Trophoblast cell (in vitro differentiated cells and primary cell): Measurements from ENCODE around the gene ATP1A4.

Source experiments
- DNase-seq, 2 donors: peaks; one replicate each; pipeline ENCODE4 v3.0.0-alpha.2; 2016
- H2AFZ ChIP-seq: 2 replicates; pipeline ENCODE4 v1.6.1; 2013; ENCODE audit warnings: low read length, moderate library complexity, mild to moderate bottlenecking; ENCODE audit not compliant: insufficient read depth, poor library complexity
- H2AK5ac ChIP-seq: 2 replicates; pipeline ENCODE4 v1.6.1; 2013; ENCODE audit warnings: mild to moderate bottlenecking, low read length
- H2BK120ac ChIP-seq: 2 replicates; pipeline ENCODE4 v1.6.1; 2013; ENCODE audit warnings: low read length, mild to moderate bottlenecking, moderate library complexity; ENCODE audit not compliant: insufficient read depth, poor library complexity
- H2BK12ac ChIP-seq: 2 replicates; pipeline ENCODE4 v1.6.1; 2013; ENCODE audit warnings: mild to moderate bottlenecking, low read length, moderate library complexity
- H2BK5ac ChIP-seq: 2 replicates; pipeline ENCODE4 v1.6.1; 2013; ENCODE audit warnings: low read length, low read depth, moderate library complexity, mild to moderate bottlenecking; ENCODE audit not compliant: poor library complexity
- H3K14ac ChIP-seq: 2 replicates; pipeline ENCODE4 v1.6.1; 2013; ENCODE audit warnings: mild to moderate bottlenecking, low read length
- H3K18ac ChIP-seq: 2 replicates; pipeline ENCODE4 v1.6.1; 2013; ENCODE audit warnings: mild to moderate bottlenecking, low read length
- H3K23ac ChIP-seq: 2 replicates; pipeline ENCODE4 v1.6.1; 2013; ENCODE audit warnings: low read length
- H3K27ac ChIP-seq: 2 replicates; pipeline ENCODE4 v1.5.1; 2013; ENCODE audit warnings: low read depth, mild to moderate bottlenecking, inconsistent platforms, low read length, moderate library complexity
- H3K27me3 ChIP-seq: 2 replicates; pipeline ENCODE4 v1.6.1; 2013; ENCODE audit warnings: inconsistent platforms, mild to moderate bottlenecking, low read length, moderate library complexity; ENCODE audit not compliant: insufficient read depth
- H3K36me3 ChIP-seq, 2 experiments: 1 replicate in 1 of 2; 2 replicates in 1 of 2; pipeline ENCODE4 v1.6.1; 2013; ENCODE audit warnings: low read length in 2 of 2, mild to moderate bottlenecking in 2 of 2, moderate library complexity in 1 of 2; ENCODE audit not compliant: insufficient read depth in 2 of 2, control insufficient read depth in 1 of 2
- H3K4ac ChIP-seq: 2 replicates; pipeline ENCODE4 v1.6.1; 2013; ENCODE audit warnings: low read depth, mild to moderate bottlenecking, low read length, moderate library complexity
- H3K4me1 ChIP-seq, 2 experiments: 1 replicate in 1 of 2; 2 replicates in 1 of 2; pipeline ENCODE4 v1.6.1; 2013; ENCODE audit warnings: low read length in 2 of 2, mild to moderate bottlenecking in 2 of 2, moderate library complexity in 1 of 2; ENCODE audit not compliant: insufficient read depth in 2 of 2, control insufficient read depth in 1 of 2
- H3K4me2 ChIP-seq: 2 replicates; pipeline ENCODE4 v1.6.1; 2013; ENCODE audit warnings: inconsistent platforms, mild to moderate bottlenecking, low read length, moderate library complexity
- H3K4me3 ChIP-seq: 2 replicates; pipeline ENCODE4 v1.5.1; 2013; ENCODE audit warnings: mild to moderate bottlenecking, low read depth, low read length, inconsistent platforms
- H3K79me1 ChIP-seq: one replicate; pipeline ENCODE4 v1.6.1; 2013; ENCODE audit warnings: low read length
- H3K79me2 ChIP-seq: 2 replicates; pipeline ENCODE4 v1.6.1; 2013; ENCODE audit warnings: low read length, mild to moderate bottlenecking; ENCODE audit not compliant: control insufficient read depth, insufficient read depth, poor library complexity
- H3K9ac ChIP-seq: 2 replicates; pipeline ENCODE4 v1.6.1; 2013; ENCODE audit warnings: mild to moderate bottlenecking, low read length
- H3K9me3 ChIP-seq: 2 replicates; pipeline ENCODE4 v1.6.1; 2013; ENCODE audit warnings: low read depth, mild to moderate bottlenecking, control low read depth, inconsistent platforms, low read length; ENCODE audit not compliant: insufficient read depth
- H4K12ac ChIP-seq: 2 replicates; pipeline ENCODE4 v1.6.1; 2013; ENCODE audit warnings: low read depth, mild to moderate bottlenecking, low read length, moderate library complexity
- H4K8ac ChIP-seq: 2 replicates; pipeline ENCODE4 v1.6.1; 2013; ENCODE audit warnings: low read depth, mild to moderate bottlenecking, low read length, moderate library complexity
- H4K91ac ChIP-seq: one replicate; pipeline ENCODE4 v1.6.1; 2013; ENCODE audit warnings: low read depth, mild to moderate bottlenecking, low read length, moderate library complexity
- WGBS: extraction: QIAGEN DNeasy Blood & Tissue Kit; methylation state at CpG from one replicate; pipeline ENCODE4 v1.1.7; 2013; ENCODE audit warnings: missing lambda C conversion rate; ENCODE audit not compliant: insufficient read length, insufficient coverage; ENCODE audit errors: extremely low coverage; 5-methylcytosine and 5-hydroxymethylcytosine counted together

The ATP1A4 gene

GRCh38 chr1:160210561-160210960 is 59.2 kb downstream of the ATP1A4 start:
- H3K18ac ChIP-seq: peak overlapping the region; percentile 2
- no peak overlapping the region for H4K91ac ChIP-seq
- H2AFZ ChIP-seq: no peak overlapping the region
- H3K4me2 ChIP-seq: no peak overlapping the region
- H3K27ac ChIP-seq: no peak overlapping the region
- H2BK12ac ChIP-seq: no peak overlapping the region
- H4K8ac ChIP-seq: no peak overlapping the region
- no peak overlapping the region for H3K23ac ChIP-seq
- no peak overlapping the region for H3K9ac ChIP-seq
- H3K4ac ChIP-seq: no peak overlapping the region
- H3K9me3 ChIP-seq: no peaks in the 10 kb centered on the region
- H3K4me1 ChIP-seq: peaks cover 12 to 28% of the 10 kb centered on the region in 2 experiments
- WGBS: no CpG with 5 or more reads among the region's 5 CpGs
- no peak overlapping the region for H2BK120ac ChIP-seq
- H2BK5ac ChIP-seq: no peak overlapping the region
- no peak overlapping the region for H3K14ac ChIP-seq
- H4K12ac ChIP-seq: no peak overlapping the region
- H3K79me1 ChIP-seq: peaks cover 12% of the 10 kb centered on the region
- H3K27me3 ChIP-seq: no peaks in the 10 kb centered on the region
- peaks cover 10% of the 10 kb centered on the region for H3K79me2 ChIP-seq
- H3K4me3 ChIP-seq: no peak overlapping the region
- no peak for DNase-seq
- no peak overlapping the region for H2AK5ac ChIP-seq
- H3K36me3 ChIP-seq: peaks cover 58 to 79% of the 10 kb centered on the region in 2 experiments

- peaks cover 12 to 28% of the 10 kb centered on the region in 2 experiments for H3K4me1 ChIP-seq
Measured at GRCh38 chr1:160211046-160211790, 59.8 kb downstream of the ATP1A4 start.

DNA sequence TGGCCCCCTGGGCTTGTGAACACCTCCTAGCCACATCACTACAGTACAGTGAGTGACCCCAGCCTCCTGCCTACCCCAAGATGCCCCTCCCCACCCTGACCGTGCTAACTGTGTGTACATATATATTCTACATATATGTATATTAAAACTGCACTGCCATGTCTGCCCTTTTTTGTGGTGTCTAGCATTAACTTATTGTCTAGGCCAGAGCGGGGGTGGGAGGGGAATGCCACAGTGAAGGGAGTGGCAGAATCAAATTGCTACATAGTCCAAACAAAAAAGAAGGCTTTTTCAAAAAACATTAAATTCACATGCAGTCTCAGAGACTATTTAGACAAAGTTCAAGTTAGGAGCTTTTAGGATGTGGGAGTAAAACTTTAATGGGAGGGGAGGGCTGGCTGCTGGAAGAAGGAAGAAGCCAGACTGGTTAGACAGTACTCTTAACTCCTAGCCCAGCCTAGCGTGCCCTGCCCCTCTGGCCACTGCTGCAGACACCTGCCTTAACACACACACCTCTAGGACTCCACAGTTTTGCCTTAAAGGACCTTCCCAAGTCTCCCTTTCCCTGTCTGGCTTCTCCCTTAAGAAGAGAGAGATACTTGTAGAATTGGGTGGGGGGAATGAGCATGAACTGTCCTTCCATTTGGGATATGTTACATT is 63.2 kb downstream of the ATP1A4 start:
- no CpG with 5 or more reads among the region's 3 CpGs for WGBS
- no peak overlapping the region for H3K14ac ChIP-seq
- H2BK5ac ChIP-seq: no peak overlapping the region
- H3K18ac ChIP-seq: no peak overlapping the region
- H3K27me3 ChIP-seq: no peaks in the 10 kb centered on the region
- H3K9ac ChIP-seq: no peak overlapping the region
- no peak overlapping the region for H4K91ac ChIP-seq
- peaks cover 8 to 11% of the 10 kb centered on the region in 2 experiments for H3K4me1 ChIP-seq
- H3K9me3 ChIP-seq: no peaks in the 10 kb centered on the region
- H4K12ac ChIP-seq: no peak overlapping the region
- no peak overlapping the region for H2BK120ac ChIP-seq
- no peak overlapping the region for H3K4me3 ChIP-seq
- H3K4me2 ChIP-seq: no peak overlapping the region
- H3K23ac ChIP-seq: no peak overlapping the region
- H2AFZ ChIP-seq: no peak overlapping the region
- H3K79me2 ChIP-seq: no peaks in the 10 kb centered on the region
- H2AK5ac ChIP-seq: no peak overlapping the region
- H3K79me1 ChIP-seq: no peaks in the 10 kb centered on the region
- no peak overlapping the region for H3K4ac ChIP-seq
- no peak for DNase-seq
- H2BK12ac ChIP-seq: no peak overlapping the region
- no peak overlapping the region for H3K27ac ChIP-seq
- no peak overlapping the region for H4K8ac ChIP-seq
- H3K36me3 ChIP-seq: peaks cover 53 to 77% of the 10 kb centered on the region in 2 experiments

More at GRCh38 chr1:160211046-160211790, 59.8 kb downstream of the ATP1A4 start:
- no peak overlapping the region for H2BK12ac ChIP-seq
- no peak overlapping the region for H3K4ac ChIP-seq
- H3K4me3 ChIP-seq: no peak overlapping the region
- no peak overlapping the region for H4K12ac ChIP-seq
- no peaks in the 10 kb centered on the region for H3K27me3 ChIP-seq
- peaks cover 5% of the 10 kb centered on the region for H3K79me1 ChIP-seq
- DNase-seq: no peak
- peaks cover 7% of the 10 kb centered on the region for H3K79me2 ChIP-seq
- H4K8ac ChIP-seq: no peak overlapping the region
- H2BK120ac ChIP-seq: no peak overlapping the region
- no peak overlapping the region for H2AFZ ChIP-seq
- no CpG with 5 or more reads among the region's 10 CpGs for WGBS
- H3K18ac ChIP-seq: no peak overlapping the region
- no peak overlapping the region for H3K14ac ChIP-seq
- no peak overlapping the region for H2BK5ac ChIP-seq
- H3K27ac ChIP-seq: no peak overlapping the region
- no peak overlapping the region for H3K23ac ChIP-seq
- H3K9me3 ChIP-seq: no peaks in the 10 kb centered on the region
- no peak overlapping the region for H3K4me2 ChIP-seq
- no peak overlapping the region for H3K9ac ChIP-seq
- peaks cover 60 to 83% of the 10 kb centered on the region in 2 experiments for H3K36me3 ChIP-seq
- no peak overlapping the region for H4K91ac ChIP-seq
- H2AK5ac ChIP-seq: no peak overlapping the region

GRCh38 chr1:160216301-160216700 is 64.9 kb downstream of the ATP1A4 start:
- Histone ChIP-seq H4K12ac (no peak overlapping the region), H2AK5ac (no peak overlapping the region), H3K79me1 (no peaks in the 10 kb centered on the region), H4K8ac (no peak overlapping the region), H3K9ac (no peak overlapping the region), H3K4ac (no peak overlapping the region), H3K4me3 (no peak overlapping the region), H3K36me3 (peaks cover 43 to 70% of the 10 kb centered on the region in 2 experiments), H3K79me2 (no peaks in the 10 kb centered on the region), H3K14ac (no peak overlapping the region), H2BK5ac (no peak overlapping the region), H3K9me3 (no peaks in the 10 kb centered on the region), H2BK120ac (no peak overlapping the region), H3K27ac (no peak overlapping the region), H3K27me3 (no peaks in the 10 kb centered on the region), H3K4me1 (peaks cover 8% of the 10 kb centered on the region in 2 experiments), H4K91ac (no peak overlapping the region), H3K23ac (no peak overlapping the region), H3K18ac (no peak overlapping the region), H3K4me2 (no peak overlapping the region), H2AFZ (no peak overlapping the region), H2BK12ac (no peak overlapping the region)
- no peak for DNase-seq
